NB4 (cell line): Measurements from ENCODE around the gene ZNF174.

ENCODE experiments used
- CTCF ChIP-seq: IDR thresholded peaks from one replicate; pipeline ENCODE4 v1.5.1; 2012; ENCODE audit warnings: low read depth, low read length
- MAX ChIP-seq: IDR thresholded peaks from 2 replicates; pipeline ENCODE4 v1.6.1; 2011; ENCODE audit warnings: low read depth, low read length
- MYC ChIP-seq: IDR thresholded peaks from 2 replicates; pipeline ENCODE4 v1.6.1; 2011; ENCODE audit warnings: low read depth, low read length
- POLR2A ChIP-seq: IDR thresholded peaks from 2 replicates; pipeline ENCODE4 v1.6.1; 2011; ENCODE audit warnings: mild to moderate bottlenecking; ENCODE audit not compliant: insufficient read length; ENCODE audit errors: extremely low read depth

- TF ChIP-seq CTCF (no peak), POLR2A (no peak), MAX (no peak), MYC (no peak)
Observed at GRCh38 chr16:3389663-3390338, 11.2 kb upstream of the ZNF174 start.
